Chondrocyte (in vitro differentiated cells): ENCODE results near the gene COPS3. TPM values are rescaled to one million over a fixed set of nuclear protein-coding genes. Genes with fewer than 3 reads are reported as not detected.
A peak's percentile ranks its signal among the peaks of the same experiment; 100 is the strongest.

Source experiments
- DNase-seq: peaks from one replicate; pipeline ENCODE4 v3.0.0; 2021; ENCODE audit warnings: mixed read lengths, low spot score
- H3K27ac Mint-ChIP-seq: one replicate; pipeline ENCODE4 v1.8.0; 2021; ENCODE audit warnings: mild to moderate bottlenecking, moderate library complexity, mixed read lengths; ENCODE audit not compliant: unreplicated experiment
- H3K27me3 Mint-ChIP-seq: 2 replicates; pipeline ENCODE4 v1.8.0; 2021; ENCODE audit warnings: low read depth, mixed read lengths
- H3K36me3 Mint-ChIP-seq: 2 replicates; pipeline ENCODE4 v1.8.0; 2021; ENCODE audit warnings: low read depth, mixed read lengths
- H3K4me1 Mint-ChIP-seq: 2 replicates; pipeline ENCODE4 v1.8.0; 2021; ENCODE audit warnings: low read depth, mild to moderate bottlenecking, mixed read lengths
- H3K4me3 Mint-ChIP-seq: one replicate; pipeline ENCODE4 v1.8.0; 2021; ENCODE audit warnings: mild to moderate bottlenecking, moderate library complexity, mixed read lengths; ENCODE audit not compliant: unreplicated experiment
- H3K9me3 Mint-ChIP-seq: 2 replicates; pipeline ENCODE4 v1.8.0; 2021; ENCODE audit warnings: low read depth, mixed read lengths
- CTCF ChIP-seq: fragments of 200-600 bp; sonication (generic); IDR thresholded peaks from 2 replicates; pipeline ENCODE4 v1.5.0; 2021; ENCODE audit warnings: antibody characterized with exemption, mild to moderate bottlenecking, moderate library complexity
- total RNA-seq: library from RNA; stranded (reverse); gene quantifications from 3 replicates; pipeline ENCODE4 v1.2.1, GENCODE V29; 2021

The COPS3 gene
- total RNA-seq, 1 donor from 2014 or later, result 50.9 TPM

- no peak overlapping the region for H3K4me3 Mint-ChIP-seq
- no peak overlapping the region for H3K27ac Mint-ChIP-seq
- H3K9me3 Mint-ChIP-seq, result no peaks in the 10 kb centered on the region
- no peak for TF ChIP-seq CTCF
- H3K4me1 Mint-ChIP-seq, result peaks cover 27% of the 10 kb centered on the region
- DNase-seq, result peak; percentile 58
- no peaks in the 10 kb centered on the region for H3K27me3 Mint-ChIP-seq
- peaks cover 30% of the 10 kb centered on the region for H3K36me3 Mint-ChIP-seq
Measured at GRCh38 chr17:17231621-17232302, 49.3 kb downstream of the COPS3 start.

- DNase-seq, result no peak
- no peak overlapping the region for H3K27ac Mint-ChIP-seq
- TF ChIP-seq CTCF, result no peak
- H3K4me3 Mint-ChIP-seq, result no peak overlapping the region
- peaks cover 11% of the 10 kb centered on the region for H3K4me1 Mint-ChIP-seq
- H3K27me3 Mint-ChIP-seq, result no peaks in the 10 kb centered on the region
- H3K36me3 Mint-ChIP-seq, result peaks cover 43% of the 10 kb centered on the region
- no peaks in the 10 kb centered on the region for H3K9me3 Mint-ChIP-seq
Measured at GRCh38 chr17:17229416-17230384, 51.3 kb downstream of the COPS3 start.

- H3K9me3 Mint-ChIP-seq, result no peaks in the 10 kb centered on the region
- peak; percentile 72 for DNase-seq
- peaks cover 49% of the 10 kb centered on the region for H3K36me3 Mint-ChIP-seq
- H3K27me3 Mint-ChIP-seq, result no peaks in the 10 kb centered on the region
- no peak overlapping the region for H3K27ac Mint-ChIP-seq
- no peak for TF ChIP-seq CTCF
- H3K4me1 Mint-ChIP-seq, result peaks cover 11% of the 10 kb centered on the region
- H3K4me3 Mint-ChIP-seq, result no peak overlapping the region
Measured at GRCh38 chr17:17228521-17229279, 52.3 kb downstream of the COPS3 start.

- Mint-ChIP-seq H3K36me3 (peaks cover 54% of the 10 kb centered on the region), H3K4me1 (peaks cover 10% of the 10 kb centered on the region), H3K27ac (no peak overlapping the region), H3K27me3 (no peaks in the 10 kb centered on the region), H3K9me3 (no peaks in the 10 kb centered on the region), H3K4me3 (no peak overlapping the region)
- no peak for TF ChIP-seq CTCF
- peak; percentile 59 for DNase-seq
Measured at GRCh38 chr17:17227608-17228520, 53.2 kb downstream of the COPS3 start.
